Measurements from ENCODE around the gene JARID2. TPM values are rescaled to one million over a fixed set of nuclear protein-coding genes. Genes with fewer than 3 reads are reported as not detected.
A peak's percentile ranks its signal among the peaks of the same experiment; 100 is the strongest.

Gene JARID2
- total RNA-seq, 2 donors from 2014 or later, result 8.3 to 12.8 TPM

- no peaks in the 10 kb centered on the region for H3K27me3 ChIP-seq (replicated peaks; ENCODE audit: insufficient read depth)
- TF ChIP-seq CTCF (IDR thresholded peaks at IDR 0.05), result no peak
- ATAC-seq (ENCODE audit: insufficient number of reproducible peaks, low FRiP score, low read depth), result no peak
- H3K27ac ChIP-seq, result no peak overlapping the region
- DNase-seq (ENCODE audit: low spot score), result peak; percentile 18
- peaks cover 4 to 13% of the 10 kb centered on the region in 2 donors for H3K4me1 ChIP-seq (ENCODE audit: control insufficient read depth in 1 of 2, low read depth in 2 of 2)
- H3K4me3 ChIP-seq, result peak overlapping the region; percentile 22
- no peaks in the 10 kb centered on the region for H3K36me3 ChIP-seq
- no peaks in the 10 kb centered on the region for H3K9me3 ChIP-seq
These were observed 119.4 kb downstream of the JARID2 start for GRCh38 chr6:15365273-15365687.

DNA sequence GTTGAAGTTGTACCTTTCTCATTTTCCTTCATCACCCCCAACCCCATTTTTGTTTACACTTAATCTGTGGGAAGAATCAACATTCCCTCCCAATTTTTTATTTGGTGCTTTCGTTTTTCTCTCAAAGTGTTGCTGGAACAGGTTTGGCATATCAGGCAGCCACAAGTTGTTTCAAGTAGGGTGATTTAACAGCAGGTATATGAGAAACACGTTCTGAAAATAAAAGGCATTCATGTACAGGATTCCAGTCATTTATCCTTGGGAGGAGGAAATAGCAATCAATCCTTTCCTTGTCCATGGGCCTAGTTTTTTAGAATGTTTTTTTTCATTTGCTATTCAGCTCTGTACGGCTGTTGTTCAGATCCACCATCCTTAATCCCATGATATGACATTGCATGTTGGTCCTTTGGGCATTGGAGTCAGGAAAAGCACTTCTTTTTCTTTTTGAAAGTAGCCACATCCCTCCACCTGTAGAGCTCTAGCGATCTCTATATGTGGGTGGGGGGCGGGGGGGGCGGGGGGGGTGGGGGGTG lies 120.2 kb downstream of the JARID2 start:
- Histone ChIP-seq H3K27me3 (replicated peaks; ENCODE audit: insufficient read depth) (no peaks in the 10 kb centered on the region), H3K4me3 (no peak overlapping the region), H3K27ac (no peak overlapping the region), H3K9me3 (no peaks in the 10 kb centered on the region), H3K36me3 (no peaks in the 10 kb centered on the region), H3K4me1 (ENCODE audit: control insufficient read depth in 1 of 2, low read depth in 2 of 2) (peaks cover 4 to 13% of the 10 kb centered on the region in 2 donors)
- DNase-seq (ENCODE audit: low spot score) (no peak), ATAC-seq (ENCODE audit: insufficient number of reproducible peaks, low FRiP score, low read depth) (no peak)
- no peak for TF ChIP-seq CTCF (IDR thresholded peaks at IDR 0.05)

DNA sequence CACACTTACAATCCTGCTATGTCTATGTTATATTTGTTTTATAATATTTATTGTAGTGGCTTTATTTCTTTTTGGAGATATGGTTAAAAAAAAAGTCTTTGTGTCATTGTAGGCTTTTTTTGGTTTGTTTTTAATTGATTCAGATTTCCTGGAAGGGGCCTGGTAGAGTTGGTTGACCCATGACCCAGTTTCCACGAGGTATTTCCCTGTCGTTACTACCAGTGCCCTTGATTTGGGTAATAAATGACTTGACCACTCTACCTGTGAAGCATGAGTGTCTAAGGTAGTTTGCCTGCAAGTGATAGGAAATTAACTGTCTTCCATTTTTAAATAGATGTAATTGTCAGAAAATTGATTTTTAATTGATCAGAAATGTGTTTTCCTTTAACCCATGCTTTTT lies 121.0 kb downstream of the JARID2 start:
- no peak for ATAC-seq (ENCODE audit: insufficient number of reproducible peaks, low FRiP score, low read depth)
- TF ChIP-seq CTCF (IDR thresholded peaks at IDR 0.05), result no peak
- Histone ChIP-seq H3K4me3 (no peak overlapping the region), H3K27me3 (replicated peaks; ENCODE audit: insufficient read depth) (no peaks in the 10 kb centered on the region), H3K9me3 (no peaks in the 10 kb centered on the region), H3K4me1 (ENCODE audit: control insufficient read depth in 1 of 2, low read depth in 2 of 2) (peaks cover 4 to 13% of the 10 kb centered on the region in 2 donors), H3K27ac (no peak overlapping the region), H3K36me3 (no peaks in the 10 kb centered on the region)
- no peak for DNase-seq (ENCODE audit: low spot score)

- no peak for DNase-seq (ENCODE audit: low spot score)
- H3K27ac ChIP-seq, result no peak overlapping the region
- peaks cover 4 to 13% of the 10 kb centered on the region in 2 donors for H3K4me1 ChIP-seq (ENCODE audit: control insufficient read depth in 1 of 2, low read depth in 2 of 2)
- H3K36me3 ChIP-seq, result no peaks in the 10 kb centered on the region
- H3K9me3 ChIP-seq, result no peaks in the 10 kb centered on the region
- H3K4me3 ChIP-seq, result no peak overlapping the region
- no peak for ATAC-seq (ENCODE audit: insufficient number of reproducible peaks, low FRiP score, low read depth)
- no peak for TF ChIP-seq CTCF (IDR thresholded peaks at IDR 0.05)
- no peaks in the 10 kb centered on the region for H3K27me3 ChIP-seq (replicated peaks; ENCODE audit: insufficient read depth)
These were observed 122.3 kb downstream of the JARID2 start for GRCh38 chr6:15368186-15368585.

- no peak for ATAC-seq (ENCODE audit: insufficient number of reproducible peaks, low FRiP score, low read depth)
- Histone ChIP-seq H3K36me3 (no peaks in the 10 kb centered on the region), H3K27ac (no peak overlapping the region), H3K4me3 (no peak overlapping the region), H3K27me3 (replicated peaks; ENCODE audit: insufficient read depth) (no peaks in the 10 kb centered on the region), H3K4me1 (ENCODE audit: control insufficient read depth in 1 of 2, low read depth in 2 of 2) (peaks cover 4 to 13% of the 10 kb centered on the region in 2 donors), H3K9me3 (no peaks in the 10 kb centered on the region)
- no peak for TF ChIP-seq CTCF (IDR thresholded peaks at IDR 0.05)
- no peak for DNase-seq (ENCODE audit: low spot score)
These were observed 123.0 kb downstream of the JARID2 start for GRCh38 chr6:15368873-15369272.

Data from thoracic aorta (tissue), 2 donors.